OCI-LY1 (cell line): ENCODE measurements around the gene ZFYVE26.
"Not testable (repeated sequence)": the region's sequence is repeated elsewhere in the genome, so short reads cannot be mapped to it uniquely, and the experiment has no call there.

Source experiments
- H2AFZ ChIP-seq: fragments of 200-600 bp; sonication (generic), shearing (Covaris generic); 2 replicates; pipeline ENCODE4 v1.6.0; 2014; ENCODE audit warnings: antibody characterized with exemption, mild to moderate bottlenecking, low read length
- H3F3A ChIP-seq: fragments of 200-600 bp; sonication (generic), shearing (Covaris generic); 2 replicates; pipeline ENCODE4 v1.6.0; 2014; ENCODE audit warnings: mild to moderate bottlenecking, antibody characterized with exemption, low read length, moderate library complexity; ENCODE audit not compliant: insufficient read depth
- H3K27ac ChIP-seq: fragments of 200-600 bp; sonication (generic); 2 replicates; pipeline ENCODE4 v1.5.1; 2014; ENCODE audit warnings: low read length, mixed run types, mild to moderate bottlenecking, low read depth; ENCODE audit not compliant: poor library complexity, severe bottlenecking
- H3K27me3 ChIP-seq: fragments of 200-600 bp; sonication (generic); 2 replicates; pipeline ENCODE4 v1.6.0; 2014; ENCODE audit warnings: antibody characterized with exemption, mild to moderate bottlenecking, low read length, moderate library complexity; ENCODE audit not compliant: insufficient read depth
- H3K36me3 ChIP-seq: fragments of 200-600 bp; sonication (generic); 2 replicates; pipeline ENCODE4 v1.6.1; 2014; ENCODE audit warnings: mild to moderate bottlenecking, antibody characterized with exemption, low read length, moderate library complexity, mixed read lengths; ENCODE audit not compliant: insufficient read depth
- H3K4me1 ChIP-seq: fragments of 200-600 bp; sonication (generic); 2 replicates; pipeline ENCODE4 v1.5.1; 2014; ENCODE audit warnings: mild to moderate bottlenecking, low read length, moderate library complexity; ENCODE audit not compliant: insufficient read depth, severe bottlenecking
- H3K4me2 ChIP-seq: fragments of 200-600 bp; sonication (generic), shearing (Covaris generic); 2 replicates; pipeline ENCODE4 v1.6.1; 2014; ENCODE audit warnings: low read length
- H3K4me3 ChIP-seq: fragments of 200-600 bp; sonication (generic); 2 replicates; pipeline ENCODE4 v1.5.1; 2014; ENCODE audit warnings: low read length, low read depth, mild to moderate bottlenecking, mixed read lengths; ENCODE audit not compliant: poor library complexity, severe bottlenecking
- H3K79me2 ChIP-seq: fragments of 200-600 bp; shearing (Covaris generic); 2 replicates; pipeline ENCODE4 v1.6.1; 2016; ENCODE audit warnings: mixed run types, low read length, mixed read lengths; ENCODE audit not compliant: insufficient read depth
- H3K9ac ChIP-seq: fragments of 200-600 bp; sonication (generic), shearing (Covaris generic); 2 replicates; pipeline ENCODE4 v1.6.1; 2014; ENCODE audit warnings: mild to moderate bottlenecking, low read length, mixed read lengths
- H3K9me2 ChIP-seq: fragments of 200-600 bp; sonication (generic), shearing (Covaris generic); 2 replicates; pipeline ENCODE4 v1.6.1; 2014; ENCODE audit warnings: low read depth, mild to moderate bottlenecking, low read length, mixed read lengths
- H3K9me3 ChIP-seq: fragments of 200-600 bp; shearing (Covaris generic); 2 replicates; pipeline ENCODE4 v1.6.1; 2014; ENCODE audit warnings: low read length, mixed read lengths
- H4K20me1 ChIP-seq: fragments of 200-600 bp; sonication (generic), shearing (Covaris generic); 2 replicates; pipeline ENCODE4 v1.6.0; 2016; ENCODE audit warnings: mild to moderate bottlenecking, low read length; ENCODE audit not compliant: insufficient read depth
- CTCF ChIP-seq: fragments of 200-600 bp; sonication (generic), shearing (Covaris generic); IDR thresholded peaks from 2 replicates; pipeline ENCODE4 v1.5.1; 2017; ENCODE audit warnings: mild to moderate bottlenecking, antibody characterized with exemption, low read length, moderate library complexity, mixed read lengths
- EZH2 ChIP-seq: fragments of 200-600 bp; sonication (generic), shearing (Covaris generic); IDR thresholded peaks from 2 replicates; pipeline ENCODE4 v1.8.0; 2017; ENCODE audit warnings: borderline replicate concordance, mixed run types, mild to moderate bottlenecking, antibody characterized with exemption, low read length, moderate library complexity, mixed read lengths

The ZFYVE26 gene

GRCh38 chr14:67820428-67820971, 4.1 kb upstream of the ZFYVE26 start:
- Histone ChIP-seq H4K20me1 (no peaks in the 10 kb centered on the region), H3K9me2 (no peaks in the 10 kb centered on the region), H3K9ac (peak overlapping the region; percentile 92), H2AFZ (peak overlapping the region; percentile 76; the same call in 1 of the 2 replicates), H3F3A (no peaks in the 10 kb centered on the region), H3K4me1 (peaks cover 34% of the 10 kb centered on the region), H3K36me3 (peaks cover 15% of the 10 kb centered on the region), H3K79me2 (peaks cover 5% of the 10 kb centered on the region), H3K4me3 (peak overlapping the region; percentile 98), H3K27me3 (no peaks in the 10 kb centered on the region), H3K4me2 (peak overlapping the region; percentile 99), H3K27ac (peak overlapping the region; percentile 50), H3K9me3 (no peaks in the 10 kb centered on the region)
- TF ChIP-seq EZH2, result no peak
- no peak for TF ChIP-seq CTCF

- H3F3A ChIP-seq, result no peaks in the 10 kb centered on the region
- no peaks in the 10 kb centered on the region for H3K27me3 ChIP-seq
- H3K79me2 ChIP-seq, result peaks cover 10% of the 10 kb centered on the region
- H3K9me3 ChIP-seq, result no peaks in the 10 kb centered on the region
- H3K4me1 ChIP-seq, result peaks cover 41% of the 10 kb centered on the region
- peak within 1 kb of the TSS; percentile 50 for H3K27ac ChIP-seq
- H3K9ac ChIP-seq, result peak within 1 kb of the TSS; percentile 92
- no peaks in the 10 kb centered on the region for H3K9me2 ChIP-seq
- H3K36me3 ChIP-seq, result peaks cover 10% of the 10 kb centered on the region; the same call in 1 of the 2 replicates
- TF ChIP-seq EZH2 (no peak), CTCF (no peak)
- H3K4me2 ChIP-seq, result peak within 1 kb of the TSS; percentile 99
- peak within 1 kb of the TSS; percentile 98 for H3K4me3 ChIP-seq
- peak within 1 kb of the TSS; percentile 76 for H2AFZ ChIP-seq
- no peaks in the 10 kb centered on the region for H4K20me1 ChIP-seq
Observed at GRCh38 chr14:67819563-67820421, 3.4 kb upstream of the ZFYVE26 start, which contains the start of gene RAD51B. RAD51B (plus strand) TSS chr14:67819779.

GRCh38 chr14:67818476-67818875, 2.1 kb upstream of the ZFYVE26 start:
- H3K27ac ChIP-seq, H3F3A ChIP-seq, H3K27me3 ChIP-seq, H3K4me2 ChIP-seq, H2AFZ ChIP-seq, H3K4me3 ChIP-seq, H3K36me3 ChIP-seq, H3K9ac ChIP-seq, H3K9me3 ChIP-seq, H4K20me1 ChIP-seq, H3K9me2 ChIP-seq: not testable (repeated sequence)
- H3K79me2 ChIP-seq, result peaks cover 10% of the 10 kb centered on the region
- H3K4me1 ChIP-seq, result peaks cover 45% of the 10 kb centered on the region
